Measurements from ENCODE around the gene THADA.

Gene THADA

DNA sequence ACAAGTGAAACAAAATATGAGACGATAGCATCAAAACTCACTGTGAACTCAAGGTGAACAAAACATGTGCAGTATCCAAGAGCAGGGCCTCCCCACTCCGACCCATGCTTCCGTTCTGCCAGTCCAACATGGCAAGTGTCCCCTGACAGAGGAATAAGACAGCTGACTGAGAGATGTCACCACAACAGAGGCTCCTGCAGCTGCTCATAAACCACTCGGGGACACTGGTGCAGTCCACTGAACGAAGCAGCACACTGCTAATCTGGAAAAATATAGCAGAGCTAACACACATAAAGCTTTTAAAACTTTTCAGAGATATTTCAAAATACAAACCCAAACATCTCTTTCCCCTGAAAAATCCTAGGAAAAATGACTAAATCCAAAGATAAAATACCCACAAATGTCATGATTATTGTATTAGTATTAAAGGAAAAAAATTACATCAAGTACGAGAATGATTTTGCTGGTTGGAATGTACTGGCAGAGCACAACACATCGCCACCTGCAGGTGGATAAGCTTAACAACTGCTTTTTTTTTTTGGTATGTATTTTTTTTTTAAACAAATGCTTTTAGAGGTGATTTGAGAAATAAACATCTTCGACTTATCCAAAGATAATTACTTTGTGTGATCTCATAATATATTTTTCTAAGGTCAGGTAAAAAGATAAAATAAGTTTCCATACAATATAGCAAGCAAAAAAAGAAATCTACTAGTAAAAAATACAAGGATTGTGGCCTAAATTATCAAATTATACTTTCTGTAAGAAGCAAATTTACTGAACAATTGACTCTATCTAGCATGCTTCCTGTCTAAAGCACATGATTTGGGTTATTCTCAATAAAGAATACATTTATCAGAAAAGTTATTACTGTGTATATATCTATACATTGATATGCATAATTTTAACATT lies 18.6 kb downstream of the THADA start:
- TF ChIP-seq, protein P1, sequence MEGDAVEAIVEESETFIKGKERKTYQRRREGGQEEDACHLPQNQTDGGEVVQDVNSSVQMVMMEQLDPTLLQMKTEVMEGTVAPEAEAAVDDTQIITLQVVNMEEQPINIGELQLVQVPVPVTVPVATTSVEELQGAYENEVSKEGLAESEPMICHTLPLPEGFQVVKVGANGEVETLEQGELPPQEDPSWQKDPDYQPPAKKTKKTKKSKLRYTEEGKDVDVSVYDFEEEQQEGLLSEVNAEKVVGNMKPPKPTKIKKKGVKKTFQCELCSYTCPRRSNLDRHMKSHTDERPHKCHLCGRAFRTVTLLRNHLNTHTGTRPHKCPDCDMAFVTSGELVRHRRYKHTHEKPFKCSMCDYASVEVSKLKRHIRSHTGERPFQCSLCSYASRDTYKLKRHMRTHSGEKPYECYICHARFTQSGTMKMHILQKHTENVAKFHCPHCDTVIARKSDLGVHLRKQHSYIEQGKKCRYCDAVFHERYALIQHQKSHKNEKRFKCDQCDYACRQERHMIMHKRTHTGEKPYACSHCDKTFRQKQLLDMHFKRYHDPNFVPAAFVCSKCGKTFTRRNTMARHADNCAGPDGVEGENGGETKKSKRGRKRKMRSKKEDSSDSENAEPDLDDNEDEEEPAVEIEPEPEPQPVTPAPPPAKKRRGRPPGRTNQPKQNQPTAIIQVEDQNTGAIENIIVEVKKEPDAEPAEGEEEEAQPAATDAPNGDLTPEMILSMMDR (IDR thresholded peaks at IDR 0.05; ENCODE audit: low read depth, low read length), result peak; percentile 80
- no peak overlapping the region for H3K4me3 ChIP-seq (ENCODE audit: low read depth, low read length)
- in situ Hi-C loops (cut with HindIII; ENCODE audit: low sequenced_read_pairs), result no loop called here
- peak; percentile 67 for DNase-seq (ENCODE audit: low read depth, low spot score)

DNA sequence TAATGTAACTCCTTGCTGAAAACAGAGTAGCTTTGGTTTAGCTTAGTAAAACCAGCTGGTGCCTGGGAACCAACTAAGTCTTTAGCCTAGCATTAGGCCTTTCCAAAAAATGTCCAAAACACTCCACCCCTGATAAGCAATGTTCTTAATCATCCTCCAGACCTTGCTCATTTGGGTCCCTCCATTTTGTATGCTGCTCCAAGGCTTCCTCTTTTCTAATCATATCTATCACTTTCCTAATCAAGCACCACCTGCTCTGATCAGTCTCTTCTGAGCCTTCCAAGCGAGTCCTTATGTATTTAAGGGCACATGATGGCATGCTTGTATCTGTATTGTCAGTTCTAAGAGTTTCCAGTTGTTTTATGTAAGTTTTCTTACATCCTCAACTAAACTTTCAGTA lies 23.6 kb downstream of the THADA start:
- no peak for DNase-seq (ENCODE audit: low read depth, low spot score)
- in situ Hi-C loops (cut with HindIII; ENCODE audit: low sequenced_read_pairs), result no loop called here
- TF ChIP-seq, protein P1 (IDR thresholded peaks at IDR 0.05; ENCODE audit: low read depth, low read length), result no peak
- H3K4me3 ChIP-seq (ENCODE audit: low read depth, low read length), result no peak overlapping the region

DNA sequence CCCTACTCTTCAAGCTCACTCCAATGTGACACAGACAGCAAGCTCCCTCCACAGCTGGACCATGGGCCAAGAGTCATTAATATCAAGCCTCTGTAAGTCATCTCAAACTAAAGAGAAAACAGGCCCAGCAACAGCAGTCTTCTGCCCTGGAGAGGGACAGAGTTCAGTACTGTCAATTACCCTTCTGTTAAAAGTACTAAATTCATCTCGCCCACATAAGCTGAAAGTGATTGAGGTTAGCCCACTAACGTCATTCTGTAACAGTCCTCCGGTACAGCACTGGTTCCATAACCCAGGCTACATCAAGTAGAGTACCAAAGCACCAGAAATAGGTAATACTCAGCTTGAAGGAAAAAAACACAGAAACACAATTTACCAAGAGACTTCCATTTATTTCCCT lies 25.9 kb downstream of the THADA start:
- TF ChIP-seq, protein P1 (IDR thresholded peaks at IDR 0.05; ENCODE audit: low read depth, low read length), result no peak
- H3K4me3 ChIP-seq (ENCODE audit: low read depth, low read length), result no peak overlapping the region
- in situ Hi-C loops (cut with HindIII; ENCODE audit: low sequenced_read_pairs), result no loop called here
- no peak for DNase-seq (ENCODE audit: low read depth, low spot score)

DNA sequence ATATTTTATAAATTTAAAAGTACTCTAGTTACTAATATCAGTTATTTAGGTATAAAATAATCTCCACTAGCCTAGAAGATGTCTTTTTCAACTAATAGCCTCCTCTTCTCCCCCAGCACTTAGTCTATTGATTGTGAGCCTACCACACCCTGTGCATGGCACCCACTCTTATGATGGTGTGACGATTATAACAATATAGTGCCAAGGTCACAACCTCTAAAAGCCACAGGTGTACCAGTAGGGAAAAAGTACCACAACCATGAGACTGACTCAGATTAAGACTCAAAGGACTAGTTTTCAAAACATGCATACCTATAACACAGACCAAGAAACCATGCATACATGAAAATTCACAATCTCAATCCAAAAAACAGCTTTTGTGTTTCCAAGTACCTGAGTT lies 27.6 kb downstream of the THADA start:
- in situ Hi-C loops (cut with HindIII; ENCODE audit: low sequenced_read_pairs), result no loop called here
- DNase-seq (ENCODE audit: low read depth, low spot score), result no peak
- H3K4me3 ChIP-seq (ENCODE audit: low read depth, low read length), result no peak overlapping the region
- TF ChIP-seq, protein P1 (IDR thresholded peaks at IDR 0.05; ENCODE audit: low read depth, low read length), result no peak

DNA sequence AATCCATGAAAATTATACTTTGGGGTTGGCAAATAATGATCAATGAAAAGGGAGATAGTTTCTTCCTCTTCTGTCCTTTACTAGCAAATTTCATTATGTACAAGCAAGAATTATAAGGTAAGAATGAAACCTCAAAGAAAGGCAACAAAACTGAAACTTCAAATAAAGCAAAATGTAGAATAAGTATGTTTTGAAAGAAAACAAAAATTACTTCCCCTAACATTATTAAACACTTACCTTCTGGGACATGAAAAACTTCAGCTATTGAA lies 29.4 kb downstream of the THADA start:
- no peak for DNase-seq (ENCODE audit: low read depth, low spot score)

DNA sequence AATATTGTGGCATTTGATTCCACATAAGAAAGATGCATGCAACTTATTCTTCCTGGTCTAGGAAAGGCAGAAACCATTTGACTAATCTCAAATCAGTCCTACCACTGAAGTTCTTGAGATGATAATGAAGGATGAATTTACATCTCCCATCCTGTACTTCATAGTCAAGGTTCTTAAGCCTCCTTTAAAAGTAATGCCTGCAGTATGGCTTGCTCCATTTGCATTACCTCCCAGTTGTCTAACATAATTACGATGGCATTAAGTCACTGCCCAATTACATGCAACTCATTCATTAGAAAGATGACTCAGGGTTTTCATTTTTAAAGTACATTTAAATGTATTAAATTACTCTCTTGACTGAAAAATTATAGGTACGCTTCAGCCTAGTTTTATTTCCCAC lies 32.2 kb downstream of the THADA start:
- in situ Hi-C loops (cut with HindIII; ENCODE audit: low sequenced_read_pairs), result no loop called here
- H3K4me3 ChIP-seq (ENCODE audit: low read depth, low read length), result no peak overlapping the region
- no peak for DNase-seq (ENCODE audit: low read depth, low spot score)
- TF ChIP-seq, protein P1 (IDR thresholded peaks at IDR 0.05; ENCODE audit: low read depth, low read length), result no peak

More for the DNA sequence above, 29.4 kb downstream of the THADA start:
- in situ Hi-C loops (cut with HindIII; ENCODE audit: low sequenced_read_pairs), result no loop called here
- TF ChIP-seq, protein P1 (IDR thresholded peaks at IDR 0.05; ENCODE audit: low read depth, low read length), result no peak
- H3K4me3 ChIP-seq (ENCODE audit: low read depth, low read length), result no peak overlapping the region
